ENCODE results near the gene S100A12.

The S100A12 gene

DNA sequence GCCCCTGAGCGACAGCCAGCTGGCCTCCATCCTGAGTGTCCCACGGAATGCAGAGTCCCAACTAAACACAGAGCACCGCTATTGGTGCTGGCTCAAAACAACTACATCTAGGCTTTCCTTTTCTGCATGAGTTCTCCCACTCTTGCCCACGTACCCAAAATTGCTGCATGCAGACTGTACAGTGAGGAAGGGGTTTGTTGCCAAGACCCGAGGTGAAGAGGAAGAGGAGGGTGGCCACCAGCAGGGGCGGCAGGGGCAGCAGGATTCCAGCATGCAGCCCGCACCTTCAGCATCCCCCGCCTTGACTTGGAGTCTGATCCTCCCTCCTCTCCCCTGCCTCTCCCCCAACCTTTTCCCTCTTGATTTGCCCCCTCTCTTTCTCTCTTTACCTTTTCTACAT, 9.7 kb downstream of the S100A12 start:
- no peak for DNase-seq

DNA sequence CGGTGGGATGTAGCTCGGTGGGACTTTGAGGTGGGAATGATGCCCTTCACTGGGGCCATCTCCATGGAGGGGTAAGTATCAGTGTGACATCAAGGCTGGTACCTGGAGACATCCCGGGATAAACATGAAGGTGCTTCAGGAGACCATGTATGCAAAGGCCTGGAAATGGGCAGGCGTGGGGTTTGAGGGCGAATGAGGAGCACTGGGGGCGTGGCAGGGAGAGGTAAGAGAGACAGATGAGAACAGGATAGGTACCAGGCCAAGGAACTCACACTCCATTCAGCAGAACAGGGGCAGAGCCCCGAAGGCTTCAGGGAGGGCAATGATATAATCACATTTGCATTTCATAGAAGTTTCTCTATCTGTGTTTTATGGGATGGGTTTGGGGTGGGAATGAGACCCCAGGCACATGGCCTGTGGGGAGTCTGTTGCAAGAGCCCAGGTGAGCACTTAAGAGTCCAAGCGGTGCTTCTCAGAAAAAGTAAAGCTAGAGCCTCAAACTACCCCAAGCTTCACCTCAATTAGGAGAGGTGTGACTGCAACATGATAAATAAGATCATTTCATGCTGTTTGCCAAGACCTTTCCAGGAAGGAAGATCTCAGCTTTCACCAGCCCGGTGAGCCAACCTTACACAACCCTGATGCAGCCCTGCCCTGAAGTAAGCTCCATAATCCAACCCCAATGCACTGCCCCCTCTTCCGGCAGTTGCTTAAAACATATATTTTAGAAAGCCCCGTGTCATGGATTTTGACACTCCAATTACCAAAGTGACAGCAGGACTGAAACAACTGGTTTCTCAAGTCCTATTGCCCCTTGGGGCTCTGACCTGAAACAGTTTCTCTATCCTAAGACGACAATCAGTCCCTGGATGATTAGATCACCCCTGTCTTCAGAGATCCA, 10.4 kb downstream of the S100A12 start:
- no peak for DNase-seq

DNA sequence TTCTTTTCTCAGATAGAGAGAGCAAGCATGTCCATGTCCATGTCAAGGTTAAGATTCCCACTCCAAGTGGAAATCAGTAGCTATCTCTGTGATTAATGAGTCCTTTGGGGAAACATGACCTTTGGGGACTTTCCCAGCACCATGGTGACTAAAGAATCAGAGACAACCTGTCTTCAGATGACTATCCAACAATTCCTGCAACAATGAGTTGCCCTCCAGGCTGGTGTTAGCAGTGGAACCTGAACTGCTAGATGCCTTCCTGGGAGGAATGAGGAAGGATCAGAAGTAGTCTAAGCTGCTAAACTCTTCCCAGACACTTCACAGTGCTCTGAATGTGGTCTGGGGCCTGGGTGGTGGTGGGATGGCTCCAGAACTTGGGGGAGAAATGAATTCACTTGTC, 11.3 kb downstream of the S100A12 start:
- no peak for DNase-seq

DNA sequence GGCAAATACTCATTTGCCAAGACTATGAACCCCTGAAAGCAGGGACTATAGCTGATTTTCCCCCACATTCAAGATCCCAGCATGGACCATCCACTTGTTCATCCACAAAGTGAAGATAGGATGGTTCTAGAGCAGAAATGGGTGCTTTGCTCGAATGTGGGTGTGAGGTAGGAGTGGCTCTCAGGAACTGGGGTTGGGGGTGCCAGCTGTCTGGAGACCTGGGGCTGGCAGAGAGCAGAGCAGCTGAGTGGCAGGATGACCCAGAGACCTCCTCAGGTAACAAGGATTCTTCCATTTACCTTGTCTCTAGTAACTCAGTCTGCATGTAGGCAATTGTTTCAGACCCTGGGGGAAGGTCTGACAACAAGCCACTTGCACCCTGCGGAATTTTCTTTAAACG, 11.8 kb downstream of the S100A12 start:
- DNase-seq, result no peak

DNA sequence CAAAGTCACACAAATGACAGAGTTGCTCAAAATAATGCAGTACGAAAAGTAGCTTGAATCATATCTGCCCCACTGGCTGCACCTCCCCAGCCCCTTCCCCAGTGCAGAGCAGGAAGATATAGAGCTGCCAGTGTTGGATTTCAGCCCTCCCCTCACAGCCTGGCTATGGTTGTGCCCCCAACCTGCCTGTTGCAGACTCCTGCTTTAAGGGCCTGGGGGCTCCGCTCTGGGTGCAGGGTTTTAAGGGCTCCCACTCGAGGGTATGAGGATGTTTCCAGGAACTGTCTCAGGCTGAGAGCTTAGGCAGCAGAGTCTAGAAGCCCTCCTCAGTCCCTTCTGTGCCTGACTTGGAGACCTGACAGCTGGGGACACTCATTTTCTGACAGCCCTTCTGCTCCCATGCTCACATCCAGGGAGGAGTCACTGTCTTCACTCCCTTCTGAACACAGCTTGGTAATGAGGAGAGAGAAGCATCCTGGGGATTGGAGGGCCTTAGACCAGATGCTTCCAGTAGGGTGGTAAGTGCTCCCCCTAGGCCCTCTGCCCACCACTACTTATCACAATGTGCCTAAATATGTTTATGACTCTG, 13.1 kb downstream of the S100A12 start:
- DNase-seq, result peak; percentile 94

DNA sequence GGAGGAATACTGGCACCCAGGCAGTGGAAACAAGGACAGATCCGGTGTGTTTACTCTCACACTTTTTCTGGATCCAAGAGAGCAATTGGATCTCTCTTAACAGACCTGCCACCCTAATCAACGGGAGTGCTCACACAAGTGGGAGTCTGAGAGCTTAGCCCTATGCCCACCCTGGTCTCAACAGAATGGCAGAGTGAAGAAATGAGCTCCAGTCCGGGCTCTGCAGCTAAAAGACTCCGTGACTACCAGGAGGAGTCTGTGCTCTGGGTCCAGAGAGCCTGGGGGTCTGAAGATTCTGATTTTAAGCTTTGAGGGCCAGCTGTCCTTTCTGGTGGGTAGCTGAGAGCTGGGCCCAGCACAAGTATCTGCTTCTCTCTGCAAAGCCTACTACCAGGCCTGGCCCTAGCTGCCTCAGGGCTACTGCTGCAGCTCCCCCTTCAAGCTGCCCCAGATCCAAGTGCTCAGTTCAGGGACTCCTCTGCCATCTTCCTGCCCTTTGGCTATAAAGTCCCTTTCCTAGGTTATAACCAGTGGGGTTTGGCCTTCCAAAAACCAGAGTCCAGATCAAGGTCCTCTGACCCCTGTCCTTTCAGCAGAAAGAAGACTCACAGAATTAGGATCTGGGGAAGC, 13.8 kb downstream of the S100A12 start:
- DNase-seq, result no peak

DNA sequence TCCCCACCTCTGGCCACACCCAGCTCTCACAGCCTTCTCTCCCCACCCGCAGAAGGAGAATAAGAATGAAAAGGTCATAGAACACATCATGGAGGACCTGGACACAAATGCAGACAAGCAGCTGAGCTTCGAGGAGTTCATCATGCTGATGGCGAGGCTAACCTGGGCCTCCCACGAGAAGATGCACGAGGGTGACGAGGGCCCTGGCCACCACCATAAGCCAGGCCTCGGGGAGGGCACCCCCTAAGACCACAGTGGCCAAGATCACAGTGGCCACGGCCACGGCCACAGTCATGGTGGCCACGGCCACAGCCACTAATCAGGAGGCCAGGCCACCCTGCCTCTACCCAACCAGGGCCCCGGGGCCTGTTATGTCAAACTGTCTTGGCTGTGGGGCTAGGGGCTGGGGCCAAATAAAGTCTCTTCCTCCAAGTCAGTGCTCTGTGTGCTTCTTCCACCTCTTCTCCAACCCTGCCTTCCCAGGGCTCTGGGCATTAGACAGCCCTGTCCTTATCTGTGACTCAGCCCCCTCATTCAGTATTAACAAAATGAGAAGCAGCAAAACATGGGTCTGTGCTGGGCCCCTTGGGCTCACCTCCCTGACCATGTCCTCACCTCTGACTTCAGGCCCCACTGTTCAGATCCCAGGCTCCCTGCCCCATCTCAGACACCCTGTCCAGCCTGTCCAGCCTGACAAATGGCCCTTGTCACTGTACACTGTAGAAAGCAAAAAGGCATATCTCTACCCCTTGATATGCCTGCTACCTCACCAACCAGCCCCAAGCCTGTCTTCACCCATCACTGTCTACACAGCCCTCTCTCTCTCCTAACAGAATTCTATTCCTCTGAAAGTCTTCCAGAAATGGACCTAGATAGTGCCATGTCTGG, 14.6 kb downstream of the S100A12 start:
- no peak for DNase-seq

DNA sequence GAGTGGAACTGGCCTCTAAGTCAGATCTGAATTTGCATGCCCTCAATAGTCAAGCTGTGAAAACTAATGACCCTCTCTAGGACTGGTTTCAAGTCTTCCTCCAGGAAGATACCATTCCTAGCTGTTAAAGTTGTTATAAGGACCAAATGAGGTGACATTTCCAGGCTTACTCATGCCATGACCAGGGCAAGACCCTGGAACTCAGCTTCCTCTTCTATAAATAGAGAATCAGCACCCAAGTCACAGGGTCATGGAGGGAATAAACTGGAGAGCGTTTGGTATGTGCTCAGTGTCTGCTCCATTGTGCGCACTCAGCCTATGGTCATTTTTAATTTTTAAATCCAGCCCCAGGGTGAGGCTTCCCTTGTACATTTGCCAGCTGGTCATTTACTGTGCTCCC, 15.2 kb downstream of the S100A12 start:
- DNase-seq, result no peak

DNA sequence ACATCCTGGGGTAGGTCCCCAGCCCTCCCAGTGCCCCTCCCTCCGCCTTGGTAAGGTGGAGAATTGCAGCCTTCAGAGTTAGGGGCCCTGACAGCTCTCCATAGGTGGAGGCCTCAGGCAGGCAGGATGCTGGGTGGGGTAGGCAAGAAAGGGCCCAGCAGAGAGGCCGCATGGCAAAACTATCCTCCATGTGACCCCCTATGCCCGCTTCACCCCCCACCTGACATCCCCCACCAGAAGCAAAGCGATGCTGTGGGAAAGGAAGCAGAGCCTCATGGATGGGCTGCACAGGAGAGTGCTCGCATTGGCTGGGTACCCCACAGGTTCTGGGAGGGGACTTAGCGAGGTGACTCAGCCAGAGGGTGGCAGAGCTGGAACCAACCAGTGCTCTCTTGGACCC, 16.2 kb downstream of the S100A12 start:
- DNase-seq, result no peak

DNA sequence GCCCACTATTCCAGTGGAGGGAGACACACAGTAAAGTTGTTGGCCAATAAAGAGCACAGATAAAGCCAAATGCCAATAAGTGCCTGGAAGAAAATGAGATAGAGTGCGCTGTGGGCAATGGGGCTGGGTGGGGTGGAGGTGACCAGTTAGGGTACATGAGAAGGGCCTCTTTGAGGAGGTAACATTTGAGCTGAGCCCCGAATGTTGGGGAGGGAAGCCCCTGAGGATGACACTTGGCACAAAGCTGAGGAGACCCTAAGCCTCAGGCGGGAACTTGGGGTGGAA, 16.8 kb downstream of the S100A12 start:
- no peak for DNase-seq

DNA sequence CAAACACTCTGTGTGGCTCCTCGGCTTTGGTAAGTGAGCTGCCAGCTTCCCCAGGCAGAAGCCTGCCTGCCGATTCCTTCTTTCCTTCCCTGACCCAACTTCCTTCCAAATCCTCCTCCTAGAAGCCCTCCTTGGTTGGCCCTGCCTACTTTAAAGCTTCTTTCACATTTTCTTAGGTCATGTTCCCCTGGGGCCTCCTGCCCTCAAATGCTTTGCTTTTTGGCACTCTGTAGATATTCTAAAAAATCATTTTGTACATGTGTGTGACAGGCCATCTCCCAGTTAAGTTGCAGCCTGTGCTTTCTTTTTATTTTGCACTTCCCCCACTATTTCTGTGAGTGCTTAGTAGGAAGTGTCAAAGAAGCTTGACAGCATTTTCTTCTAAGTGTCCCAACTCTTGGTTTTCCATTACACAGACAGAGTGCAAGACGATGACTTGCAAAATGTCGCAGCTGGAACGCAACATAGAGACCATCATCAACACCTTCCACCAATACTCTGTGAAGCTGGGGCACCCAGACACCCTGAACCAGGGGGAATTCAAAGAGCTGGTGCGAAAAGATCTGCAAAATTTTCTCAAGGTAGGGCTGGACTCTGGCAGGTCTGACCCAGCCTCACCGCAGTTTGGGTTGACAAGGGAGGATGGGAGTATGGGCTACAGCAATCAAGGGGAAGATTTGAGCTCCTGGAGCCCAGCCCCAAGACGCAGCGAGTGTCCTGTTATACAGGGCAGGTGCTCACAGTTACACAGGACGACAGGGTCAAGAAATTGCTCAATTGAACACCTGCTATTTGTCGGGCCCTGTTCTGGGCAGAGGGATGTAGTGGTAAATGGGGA, 17.3 kb downstream of the S100A12 start, which contains the start of gene S100A9:
TSS of gene S100A9 (plus strand) at position 2 of the 838 bp plus-strand sequence. CDS start at position 432, 430 bp downstream.
- DNase-seq, result no peak

DNA sequence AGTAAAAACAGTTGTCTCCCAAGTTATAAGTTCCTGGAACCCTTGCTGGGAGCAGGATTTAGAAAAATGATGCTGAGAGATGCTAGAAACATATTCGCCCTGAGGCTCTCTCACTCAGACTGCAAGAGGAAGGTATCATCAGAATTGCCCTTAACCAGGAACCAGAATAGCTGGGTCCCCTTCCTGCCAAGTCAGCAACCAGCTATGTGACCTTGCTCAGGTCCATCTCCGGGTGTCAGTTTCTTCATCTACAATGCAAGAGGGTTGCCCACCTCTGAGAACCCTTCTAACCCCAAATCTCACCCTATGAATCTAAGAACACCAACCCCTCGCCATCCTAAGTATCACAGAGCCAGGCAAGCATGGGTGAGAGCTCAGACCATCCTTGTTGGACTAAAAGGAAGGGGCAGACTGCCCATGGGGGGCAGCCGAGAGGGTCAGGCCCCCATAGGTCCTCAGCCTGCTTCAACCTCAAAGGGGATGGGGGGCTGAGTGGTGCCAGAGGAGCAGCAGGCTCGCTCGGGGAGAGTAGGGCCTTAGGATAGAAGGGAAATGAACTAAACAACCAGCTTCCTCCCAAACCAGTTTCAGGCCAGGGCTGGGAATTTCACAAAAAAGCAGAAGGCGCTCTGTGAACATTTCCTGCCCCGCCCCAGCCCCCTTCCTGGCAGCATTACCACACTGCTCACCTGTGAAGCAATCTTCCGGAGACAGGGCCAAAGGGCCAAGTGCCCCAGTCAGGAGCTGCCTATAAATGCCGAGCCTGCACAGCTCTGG, 18.2 kb downstream of the S100A12 start:
- DNase-seq, result no peak

DNA sequence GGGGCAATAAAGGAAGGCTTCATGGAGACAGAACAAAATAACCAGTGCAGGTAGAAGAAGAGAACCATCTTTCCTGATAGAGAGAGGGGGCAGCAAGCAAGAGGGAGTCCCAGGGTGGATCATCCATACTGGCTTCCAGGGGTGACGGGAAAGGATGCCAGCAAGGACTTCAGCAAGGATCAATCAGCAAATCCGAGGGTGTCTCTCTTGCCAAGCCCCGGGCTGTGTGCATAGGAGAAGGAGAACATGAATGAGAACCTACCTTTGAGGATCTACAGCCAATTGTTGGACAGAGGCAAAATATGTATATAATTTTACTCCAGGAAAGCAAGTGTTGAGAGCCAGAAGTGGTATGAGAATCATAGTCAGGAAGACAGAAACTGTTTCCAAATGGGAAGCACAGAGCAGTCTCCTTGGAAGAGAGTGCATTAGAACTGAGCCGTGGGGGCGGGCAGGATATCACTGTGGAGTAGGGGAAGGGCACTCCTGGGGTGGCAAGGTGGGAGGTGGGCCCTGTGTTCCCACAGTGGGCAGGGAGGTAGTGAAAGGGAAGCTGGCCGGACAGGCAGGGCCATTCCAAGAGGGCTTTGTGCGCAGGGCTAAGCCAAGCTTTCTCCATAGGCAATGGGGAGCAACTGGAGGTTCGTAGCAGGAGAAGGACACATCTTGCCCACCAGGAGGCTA, 18.9 kb downstream of the S100A12 start:
- no peak for DNase-seq

DNA sequence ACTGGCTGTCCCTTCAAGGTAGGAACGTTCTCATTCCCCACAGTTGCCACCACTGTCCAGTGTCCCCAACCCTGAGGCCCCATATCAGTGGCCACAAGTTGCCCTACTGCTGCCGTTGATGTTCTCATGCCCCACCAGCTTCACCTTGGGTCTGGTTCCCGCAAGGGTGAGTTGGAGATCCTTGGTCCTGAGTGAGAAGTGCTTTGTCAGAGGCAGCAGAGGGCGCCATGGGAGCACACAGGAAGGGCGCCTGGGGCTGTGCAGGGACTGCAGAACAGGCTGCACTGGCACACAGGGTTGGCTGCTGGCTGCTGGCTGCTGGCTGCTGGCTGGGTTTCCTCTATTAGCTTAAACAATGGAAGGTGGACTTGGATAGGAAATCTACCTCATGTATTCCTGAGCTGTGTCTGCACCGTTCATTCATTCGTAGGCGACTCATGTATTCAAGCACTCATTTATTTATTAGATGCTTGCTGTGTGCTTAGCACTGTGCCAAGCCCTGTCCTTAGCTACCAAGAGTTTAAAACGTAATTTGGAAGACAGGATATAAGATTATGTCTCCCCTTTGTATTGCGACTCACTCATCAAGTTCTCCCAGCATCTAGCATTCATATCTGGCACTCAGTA, 19.9 kb downstream of the S100A12 start:
- peak; percentile 86 for DNase-seq

DNA sequence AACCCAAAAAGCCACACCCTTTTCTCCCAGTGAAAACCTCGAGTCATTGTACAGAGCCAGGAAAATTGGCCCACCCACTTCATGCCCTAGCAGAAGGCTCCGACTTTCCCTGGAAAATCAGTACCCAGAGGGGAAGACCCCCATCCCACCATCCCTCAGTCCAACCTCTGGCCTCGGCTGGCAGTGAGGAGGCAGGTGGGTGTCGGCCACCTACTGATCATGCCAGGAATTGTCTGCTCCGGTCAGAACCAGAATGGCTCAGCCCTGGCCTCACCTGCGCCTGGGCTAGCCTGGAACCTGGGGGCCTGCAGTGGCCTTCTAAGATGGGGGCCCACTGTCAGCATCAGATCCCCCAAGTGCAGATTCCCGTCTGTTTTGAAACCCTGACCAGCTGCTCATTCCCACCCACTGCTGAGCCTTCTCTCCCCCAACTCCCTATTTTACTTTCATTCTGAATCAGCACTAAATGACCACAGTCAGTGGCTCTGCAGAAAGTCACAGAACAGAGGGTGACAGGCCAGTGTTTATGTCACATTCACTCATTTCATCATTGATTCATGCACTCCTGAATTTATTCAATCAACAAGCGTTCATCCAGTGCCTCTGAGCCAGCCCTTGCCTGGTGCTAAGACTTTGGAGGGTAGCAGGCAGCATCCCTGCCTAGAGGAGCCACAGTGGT, 20.8 kb downstream of the S100A12 start:
- DNase-seq, result no peak

DNA sequence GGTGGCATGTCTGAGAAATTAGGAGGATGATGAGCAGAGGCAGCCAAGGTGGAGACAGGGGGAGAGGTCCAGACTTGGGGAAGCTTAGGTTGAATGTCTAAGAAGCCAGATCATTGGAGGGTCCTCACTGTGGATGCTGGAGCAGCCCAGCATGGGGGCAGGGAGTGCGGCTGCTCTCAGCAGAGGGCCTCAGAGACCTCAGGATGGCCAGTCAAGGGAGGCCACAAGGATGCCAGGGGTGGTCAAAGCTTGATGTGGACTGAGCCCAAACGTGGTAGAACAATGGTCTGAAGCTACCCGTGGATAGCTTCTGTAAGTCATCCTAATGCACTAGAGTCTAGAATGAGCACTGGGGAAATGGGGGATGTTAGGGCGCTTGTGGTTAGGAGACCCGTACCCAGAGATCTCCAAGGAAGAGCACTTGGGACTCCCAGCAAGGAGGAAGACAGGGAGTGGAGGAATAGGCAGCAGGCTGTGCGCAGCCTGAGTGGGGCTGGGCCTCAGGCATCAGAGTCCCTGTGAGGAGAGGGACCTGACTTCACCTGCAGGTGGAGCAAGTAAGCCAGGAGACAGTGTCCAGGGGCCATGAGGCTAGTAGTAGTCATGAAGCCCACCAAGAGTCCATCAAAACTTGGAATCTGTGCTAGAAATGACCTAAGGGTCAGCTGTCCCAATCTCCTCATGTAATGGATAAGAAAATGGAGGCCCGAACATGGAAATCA, 22.0 kb downstream of the S100A12 start:
- no peak for DNase-seq

DNA sequence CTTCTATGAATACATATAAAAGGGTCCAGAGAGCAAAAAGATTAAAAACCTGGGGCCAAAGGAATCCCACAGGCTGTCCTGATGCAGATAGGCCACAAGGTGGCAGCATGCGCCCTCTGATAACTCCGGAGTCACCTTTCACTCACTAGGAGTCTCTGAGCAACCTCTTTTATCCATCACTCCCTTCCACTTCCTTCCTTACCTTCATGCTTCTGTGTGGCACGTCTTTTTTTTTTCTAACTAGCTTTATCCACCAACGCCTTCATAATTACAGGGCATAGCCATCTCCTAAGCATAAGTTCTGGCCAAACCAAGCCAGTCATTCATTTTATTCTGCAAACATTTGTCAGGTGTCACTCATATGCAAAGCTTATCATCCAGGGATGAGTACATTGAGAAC, 22.9 kb downstream of the S100A12 start:
- peak; percentile 92 for DNase-seq

DNA sequence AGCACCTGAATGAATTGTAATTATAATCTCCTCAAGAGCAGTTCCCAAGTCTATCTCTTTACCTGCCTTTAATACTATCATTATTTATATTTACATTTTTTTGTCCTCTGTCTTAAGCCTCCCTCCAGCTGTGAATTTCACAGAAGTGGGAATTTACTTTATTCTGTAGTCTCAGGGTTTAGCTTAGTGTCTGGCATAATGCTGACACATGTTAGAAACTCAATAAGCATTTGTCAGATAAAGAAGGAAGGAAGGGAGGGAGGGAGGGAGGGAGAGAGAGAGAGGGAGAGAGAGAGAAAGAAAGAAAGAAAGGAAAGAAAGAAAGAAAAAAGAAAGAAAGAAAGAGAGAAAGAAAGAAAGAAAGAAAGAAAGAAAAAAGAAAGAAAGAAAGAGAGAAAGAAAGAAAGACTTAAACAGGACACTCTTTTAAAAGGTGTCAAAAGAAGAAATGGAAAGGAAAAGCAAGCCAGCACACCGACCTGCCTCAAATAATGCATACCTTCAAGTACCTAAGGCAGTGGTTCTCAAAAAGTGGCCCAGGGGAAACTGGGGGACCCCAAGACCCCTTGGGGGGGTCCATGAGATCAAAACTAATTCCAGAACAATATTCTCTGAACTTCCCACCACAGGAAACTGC, 25.0 kb downstream of the S100A12 start:
- DNase-seq, result no peak

Data from NCI-H1694 treated with DMSO at 0.1 percent for 48 hours (cell line).